Body of pancreas (tissue), 4 donors: ENCODE measurements around the gene ANKH. TPM values are rescaled to one million over a fixed set of nuclear protein-coding genes. Genes with fewer than 3 reads are reported as not detected.

Experiments used
- ATAC-seq: fragments of 150-250 bp; one replicate; pipeline ENCODE4 v1.9.1; 2016
- DNase-seq, 4 donors: peaks; one replicate each; pipeline ENCODE4 v3.0.0-alpha.2; 2019
- H3K27ac ChIP-seq, 4 donors: fragments of 200-600 bp; sonication (generic); 1 replicate in 3 of 4; 2 replicates in 1 of 4; pipeline versions ENCODE4 v1.5.1 to v1.6.1; 2016 to 2019; ENCODE audit warnings: mild to moderate bottlenecking in 1 of 4, mixed read lengths in 1 of 4, moderate library complexity in 1 of 4
- H3K27me3 ChIP-seq, 2 donors: fragments of 200-600 bp; sonication (generic); one replicate each; pipeline ENCODE4 v1.6.0; 2016; ENCODE audit warnings: mild to moderate bottlenecking in 1 of 2
- H3K36me3 ChIP-seq, 2 donors: fragments of 200-600 bp; sonication (generic); replicated peaks in 1 of 2; 2 replicates each; pipeline ENCODE4 v1.5.1; 2016; ENCODE audit warnings: low read depth in 2 of 2; ENCODE audit not compliant: insufficient read depth in 1 of 2
- H3K4me1 ChIP-seq: fragments of 200-600 bp; sonication (generic); one replicate; pipeline ENCODE4 v1.6.0; 2016
- H3K4me3 ChIP-seq, 2 donors: fragments of 200-600 bp; sonication (generic); 1 replicate in 1 of 2; 2 replicates in 1 of 2; pipeline ENCODE4 v1.5.1; 2016 to 2019
- H3K9me3 ChIP-seq, 3 donors: fragments of 200-600 bp; sonication (generic); 1 replicate in 2 of 3; 2 replicates in 1 of 3; pipeline ENCODE4 v1.5.1; 2016
- CTCF ChIP-seq, 7 experiments: fragments of 450-650 bp in 4 of 7; fragments of 200-600 bp in 3 of 7; sonication (generic) in 3 of 7; IDR thresholded peaks; one replicate each; pipeline ENCODE4 v1.5.1; 2016 to 2019; ENCODE audit warnings: antibody characterized with exemption in 7 of 7
- POLR2A ChIP-seq, 3 donors: fragments of 450-650 bp; IDR thresholded peaks; one replicate each; pipeline ENCODE4 v1.6.1; 2016; ENCODE audit warnings: antibody characterized with exemption in 3 of 3, mild to moderate bottlenecking in 2 of 3
- WGBS, 2 donors: methylation state at CpG; one replicate each; pipeline ENCODE4 v1.1.5; 2017; 5-methylcytosine and 5-hydroxymethylcytosine counted together
- intact Hi-C: fragments of 100-400 bp; cut with DNase I; formaldehyde crosslinking; loops from one replicate; pipeline ENCODE4 v1.15.1; 2023
- total RNA-seq, 2 donors: library from RNA; depleted of rRNA; stranded (reverse); fragments of >200 nt; gene quantifications; one replicate each; pipeline ENCODE4 v1.1.0, GENCODE V29; 2016

The ANKH gene
- total RNA-seq, 2 donors from 2014 or later, result 19.1 to 20.5 TPM

GRCh38 chr5:14848385-14848784 lies 23.2 kb downstream of the ANKH start:
- no peak overlapping the region for H3K4me3 ChIP-seq
- intact Hi-C loops, result no loop called here
- WGBS, 2 donors, result 92 to 93% methylated on average over 20 to 21 of the region's 21 CpGs
- TF ChIP-seq POLR2A (IDR thresholded peaks at IDR 0.05), result no peak
- TF ChIP-seq CTCF (IDR thresholded peaks at IDR 0.05), result no peak
- ATAC-seq, result no peak
- peaks cover 8% of the 10 kb centered on the region for H3K4me1 ChIP-seq
- no peaks in the 10 kb centered on the region for H3K9me3 ChIP-seq
- DNase-seq, result no peak
- no peaks in the 10 kb centered on the region for H3K27me3 ChIP-seq
- H3K36me3 ChIP-seq, result no peaks in the 10 kb centered on the region
- no peak overlapping the region for H3K27ac ChIP-seq

- Histone ChIP-seq H3K27ac (no peak overlapping the region), H3K4me1 (peaks cover 8% of the 10 kb centered on the region), H3K9me3 (no peaks in the 10 kb centered on the region), H3K4me3 (no peak overlapping the region), H3K36me3 (no peaks in the 10 kb centered on the region), H3K27me3 (no peaks in the 10 kb centered on the region)
- no peak for DNase-seq
- intact Hi-C loops, result no loop called here
- no peak for TF ChIP-seq CTCF (IDR thresholded peaks at IDR 0.05)
- no peak for TF ChIP-seq POLR2A (IDR thresholded peaks at IDR 0.05)
- WGBS, 2 donors, result 87 to 89% methylated on average over 5 of the region's 5 CpGs
- ATAC-seq, result no peak
Observed at GRCh38 chr5:14847471-14847870, 24.1 kb downstream of the ANKH start.

- no peak overlapping the region for H3K27ac ChIP-seq
- H3K27me3 ChIP-seq, result no peaks in the 10 kb centered on the region
- H3K9me3 ChIP-seq, result no peaks in the 10 kb centered on the region
- TF ChIP-seq CTCF (IDR thresholded peaks at IDR 0.05), result no peak
- no peak for TF ChIP-seq POLR2A (IDR thresholded peaks at IDR 0.05)
- intact Hi-C loops, result no loop called here
- WGBS, 2 donors, result 85 to 87% methylated on average over 3 to 4 of the region's 4 CpGs
- ATAC-seq, result no peak
- H3K4me1 ChIP-seq, result peaks cover 8% of the 10 kb centered on the region
- DNase-seq, result no peak
- no peak overlapping the region for H3K4me3 ChIP-seq
- no peaks in the 10 kb centered on the region for H3K36me3 ChIP-seq
Observed at GRCh38 chr5:14842117-14842516, 29.5 kb downstream of the ANKH start.

GRCh38 chr5:14840624-14841023 lies 31.0 kb downstream of the ANKH start:
- ATAC-seq (no peak), DNase-seq (no peak)
- TF ChIP-seq POLR2A (IDR thresholded peaks at IDR 0.05), result no peak
- no peak for TF ChIP-seq CTCF (IDR thresholded peaks at IDR 0.05)
- Histone ChIP-seq H3K4me3 (no peak overlapping the region), H3K4me1 (peaks cover 8% of the 10 kb centered on the region), H3K27ac (no peak overlapping the region), H3K27me3 (no peaks in the 10 kb centered on the region), H3K9me3 (no peaks in the 10 kb centered on the region), H3K36me3 (no peaks in the 10 kb centered on the region)
- 82 to 88% methylated on average over 3 of the region's 3 CpGs for WGBS, 2 donors
- intact Hi-C loops, result no loop called here
